Sigmoid colon (tissue), 4 donors: ENCODE data around the gene NCF4.

Source experiments
- CTCF ChIP-seq, 4 experiments: fragments of 450-650 bp in 3 of 4; fragments of 200-600 bp in 1 of 4; IDR thresholded peaks; one replicate each; pipeline ENCODE4 v1.5.1; 2016 to 2019; ENCODE audit warnings: antibody characterized with exemption in 4 of 4, mild to moderate bottlenecking in 3 of 4, moderate library complexity in 2 of 4
- EP300 ChIP-seq, 4 donors: sonication (generic); formaldehyde crosslinking; IDR thresholded peaks; one replicate each; pipeline ENCODE4 v1.6.1; 2017; ENCODE audit warnings: antibody characterized with exemption in 4 of 4

GRCh38 chr22:36816339-36816635 lies 44.5 kb upstream of the NCF4 start:
- TF ChIP-seq CTCF (IDR thresholded peaks at IDR 0.05) (no peak), EP300 (IDR thresholded peaks at IDR 0.05) (no peak)
